HEK293T (cell line): ENCODE data around the gene PTPN21.
"Not testable (repeated sequence)": the region's sequence is repeated elsewhere in the genome, so short reads cannot be mapped to it uniquely, and the experiment has no call there.

ENCODE experiments used
- FOXM1 ChIP-seq: fragments of 450-650 bp; IDR thresholded peaks from 2 replicates; pipeline ENCODE4 v1.6.1; 2017; ENCODE audit warnings: mild to moderate bottlenecking, borderline replicate concordance
- SP1 ChIP-seq: fragments of 450-650 bp; IDR thresholded peaks from 2 replicates; pipeline ENCODE4 v1.6.1; 2017
- ZNF384 ChIP-seq: fragments of 450-650 bp; IDR thresholded peaks from 2 replicates; pipeline ENCODE4 v1.6.1; 2016

DNA sequence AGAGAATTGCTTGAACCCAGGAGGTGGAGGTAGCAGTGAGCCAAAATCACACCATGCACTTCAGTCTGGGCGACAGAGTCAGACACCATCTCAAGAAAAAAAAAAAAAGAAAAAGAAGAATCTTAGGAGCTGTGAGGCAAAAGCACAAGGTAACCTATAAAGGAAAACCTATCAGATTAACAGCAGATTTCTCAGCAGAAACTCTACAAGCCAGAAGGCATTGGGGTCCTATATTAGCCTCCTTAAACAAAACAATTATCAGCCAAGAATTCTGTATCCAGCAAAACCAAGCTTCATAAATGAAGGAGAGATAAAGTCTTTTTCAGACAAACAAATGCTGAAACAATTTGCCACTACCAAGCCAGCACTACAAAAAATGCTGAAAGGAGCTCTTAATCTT lies 24.9 kb downstream of the PTPN21 start:
- TF ChIP-seq SP1, ZNF384, FOXM1: not testable (repeated sequence)
